SK-N-SH (cell line): Measurements from ENCODE around the gene CEP19. TPM values are rescaled to one million over a fixed set of nuclear protein-coding genes. Genes with fewer than 3 reads are reported as not detected.

Experiments used
- CTCF ChIA-PET: fragments of 300-600, 350-600 bp; formaldehyde crosslinking; extraction: SDS; loops from one replicate; lab custom pipeline; 2021; lab: Yijun Ruan, JAX
- POLR2A ChIA-PET: fragments of 350-600 bp; sonication (Branson Sonifier 250); formaldehyde crosslinking; extraction: SDS; loops from one replicate; lab custom pipeline; 2020; ENCODE audit warnings: antibody characterized with exemption, inconsistent platforms; lab: Yijun Ruan, JAX
- DNase-seq: peaks from one replicate; pipeline ENCODE4 v3.0.0; 2012
- H2AFZ ChIP-seq: fragments of 200-600 bp; sonication (generic); 2 replicates; pipeline ENCODE4 v1.8.1; 2016; ENCODE audit warnings: antibody characterized with exemption, mild to moderate bottlenecking, low read depth
- H3F3A ChIP-seq: fragments of 200-600 bp; sonication (generic); replicated peaks from 2 replicates; pipeline ENCODE3; 2016; ENCODE audit warnings: antibody characterized with exemption, mild to moderate bottlenecking; ENCODE audit not compliant: insufficient read depth
- H3K27ac ChIP-seq, 2 experiments: fragments of 200-500 bp in 1 of 2; fragments of 200-600 bp in 1 of 2; sonication (Bioruptor generic) in 1 of 2; sonication (generic), shearing (Covaris generic) in 1 of 2; 2 replicates each; pipeline versions ENCODE4 v1.5.1 to v1.6.1; 2014 to 2016; ENCODE audit warnings: low read depth in 2 of 2, inconsistent platforms in 1 of 2, low read length in 1 of 2, mild to moderate bottlenecking in 1 of 2, mixed read lengths in 1 of 2
- H3K27me3 ChIP-seq: fragments of 200-600 bp; sonication (generic), shearing (Covaris generic); 2 replicates; pipeline ENCODE4 v1.6.1; 2016; ENCODE audit warnings: mixed run types; ENCODE audit not compliant: insufficient read depth
- H3K36me3 ChIP-seq, 2 experiments: fragments of 200-500 bp in 1 of 2; fragments of 200-600 bp in 1 of 2; sonication (Bioruptor generic) in 1 of 2; sonication (generic) in 1 of 2; replicated peaks in 1 of 2; 2 replicates each; pipeline versions ENCODE3 to v1.5.1; 2014 to 2016; ENCODE audit warnings: low read length in 1 of 2, mild to moderate bottlenecking in 1 of 2; ENCODE audit not compliant: insufficient read depth in 2 of 2, control insufficient read depth in 1 of 2
- H3K4me1 ChIP-seq, 2 experiments: fragments of 200-500 bp in 1 of 2; fragments of 200-600 bp in 1 of 2; sonication (Bioruptor generic) in 1 of 2; sonication (generic), shearing (Covaris generic) in 1 of 2; 2 replicates each; pipeline versions ENCODE4 v1.5.1 to v1.6.1; 2014 to 2016; ENCODE audit warnings: low read depth in 1 of 2, low read length in 1 of 2, mixed run types in 1 of 2; ENCODE audit not compliant: insufficient read depth in 2 of 2, control insufficient read depth in 1 of 2
- H3K4me2 ChIP-seq: fragments of 200-600 bp; sonication (generic), shearing (Covaris generic); 2 replicates; pipeline ENCODE4 v1.6.1; 2017; ENCODE audit warnings: mixed run types
- H3K4me3 ChIP-seq, 2 experiments: fragments of 200-500 bp in 1 of 2; fragments of 200-600 bp in 1 of 2; sonication (Bioruptor generic) in 1 of 2; sonication (generic), shearing (Covaris generic) in 1 of 2; 2 replicates each; pipeline versions ENCODE4 v1.5.1 to v1.8.1; 2014 to 2016; ENCODE audit warnings: low read depth in 2 of 2, inconsistent platforms in 1 of 2, low read length in 1 of 2, mild to moderate bottlenecking in 1 of 2, mixed read lengths in 1 of 2, moderate library complexity in 1 of 2
- H3K79me2 ChIP-seq: fragments of 200-600 bp; sonication (generic); 2 replicates; pipeline ENCODE4 v1.8.1; 2017; ENCODE audit warnings: mild to moderate bottlenecking; ENCODE audit not compliant: insufficient read depth
- H3K9ac ChIP-seq: fragments of 200-600 bp; sonication (generic); 2 replicates; pipeline ENCODE4 v1.6.1; 2017; ENCODE audit warnings: mixed run types
- H3K9me2 ChIP-seq: fragments of 200-600 bp; sonication (generic); 2 replicates; pipeline ENCODE4 v1.6.1; 2017; ENCODE audit warnings: mixed run types
- H3K9me3 ChIP-seq: fragments of 200-600 bp; sonication (generic); 2 replicates; pipeline ENCODE4 v1.6.1; 2017; ENCODE audit warnings: mixed run types, mild to moderate bottlenecking, moderate library complexity
- H4K20me1 ChIP-seq: fragments of 200-600 bp; sonication (generic); 2 replicates; pipeline ENCODE4 v1.6.1; 2017; ENCODE audit warnings: mild to moderate bottlenecking, mixed run types; ENCODE audit not compliant: insufficient read depth
- CHD2 ChIP-seq: fragments of 150-350 bp; IDR thresholded peaks from 2 replicates; pipeline ENCODE4 v1.6.1; 2018; ENCODE audit warnings: low read length; ENCODE audit not compliant: partially characterized antibody
- ELF1 ChIP-seq: IDR thresholded peaks from 2 replicates; pipeline ENCODE4 v1.4.0; 2012
- EP300 ChIP-seq, 2 experiments: IDR thresholded peaks; 2 replicates each; pipeline versions ENCODE4 v1.4.0 to v1.6.1; 2012; ENCODE audit warnings: borderline replicate concordance in 1 of 2, low read depth in 1 of 2, low read length in 1 of 2
- EZH2phosphoT487 ChIP-seq: fragments of 200-600 bp; sonication (generic); IDR thresholded peaks from 2 replicates; pipeline ENCODE4 v1.6.1; 2017; ENCODE audit warnings: low read depth, mixed run types, mild to moderate bottlenecking, antibody characterized with exemption, moderate library complexity, borderline replicate concordance
- FOXJ3 ChIP-seq: sonication (generic); formaldehyde crosslinking; IDR thresholded peaks from 2 replicates; pipeline ENCODE4 v1.5.1; 2020; ENCODE audit warnings: mild to moderate bottlenecking, missing genetic modification reagents
- FOXM1 ChIP-seq: IDR thresholded peaks from 2 replicates; pipeline ENCODE4 v1.4.0; 2012; ENCODE audit warnings: low read depth, mild to moderate bottlenecking
- GABPA ChIP-seq: IDR thresholded peaks from 2 replicates; pipeline ENCODE4 v1.4.0; 2012; ENCODE audit warnings: low read depth, mild to moderate bottlenecking
- MAX ChIP-seq: IDR thresholded peaks from 2 replicates; pipeline ENCODE4 v1.4.0; 2012; ENCODE audit warnings: low read depth
- MXI1 ChIP-seq: IDR thresholded peaks from 2 replicates; pipeline ENCODE4 v1.6.1; 2012; ENCODE audit warnings: mild to moderate bottlenecking, low read depth, low read length, improper control_type of control experiment
- PBX3 ChIP-seq: IDR thresholded peaks from 2 replicates; pipeline ENCODE4; 2012
- RAD21 ChIP-seq: IDR thresholded peaks from 2 replicates; pipeline ENCODE4 v1.6.1; 2012; ENCODE audit warnings: mild to moderate bottlenecking, low read length
- RCOR1 ChIP-seq: fragments of 150-350 bp; IDR thresholded peaks from 2 replicates; pipeline ENCODE4 v1.6.1; 2017; ENCODE audit warnings: antibody characterized with exemption, low read length
- RXRA ChIP-seq: IDR thresholded peaks from 2 replicates; pipeline ENCODE4 v1.4.0; 2012; ENCODE audit warnings: low read depth, mild to moderate bottlenecking, borderline replicate concordance
- SMC3 ChIP-seq: IDR thresholded peaks from 2 replicates; pipeline ENCODE4 v1.6.1; 2012; ENCODE audit warnings: low read depth, low read length, improper control_type of control experiment
- TAF1 ChIP-seq: IDR thresholded peaks from 2 replicates; pipeline ENCODE4 v1.6.1; 2012; ENCODE audit warnings: low read depth, mild to moderate bottlenecking, low read length, moderate library complexity, borderline replicate concordance
- TCF12 ChIP-seq: IDR thresholded peaks from 2 replicates; pipeline ENCODE4 v1.4.0; 2012
- TEAD4 ChIP-seq: IDR thresholded peaks from 2 replicates; pipeline ENCODE4 v1.4.0; 2012; ENCODE audit warnings: mild to moderate bottlenecking, borderline replicate concordance; ENCODE audit not compliant: insufficient read depth
- ZBTB33 ChIP-seq: IDR thresholded peaks from 2 replicates; pipeline ENCODE4 v1.4.0; 2012; ENCODE audit warnings: low read depth, borderline replicate concordance
- WGBS: methylation state at CpG from one replicate; pipeline ENCODE4 v1.1.6; 2017; ENCODE audit warnings: low lambda C conversion rate; 5-methylcytosine and 5-hydroxymethylcytosine counted together
- polyA plus RNA-seq, 3 experiments: library from polyadenylated mRNA; depleted of rRNA; stranded (reverse); fragments of >200 nt; gene quantifications; 2 replicates each; pipeline ENCODE4 v1.2.3, GENCODE V29; 2012

The CEP19 gene
- polyA plus RNA-seq, 1 of the 3 experiments (the other 2 are of a cell fraction), result 2.6 TPM

GRCh38 chr3:196707566-196707965 is 4.5 kb downstream of the CEP19 start:
- H2AFZ ChIP-seq, result no peak overlapping the region
- WGBS, result 97% methylated on average over 8 of the region's 8 CpGs
- no peak for DNase-seq
- TF ChIP-seq RXRA (no peak), ELF1 (no peak), FOXJ3 (CRISPR knock-in tag) (no peak), EZH2phosphoT487 (no peak), CHD2 (no peak), RCOR1 (no peak), EP300 (IDR thresholded peaks at IDR 0.05; ENCODE audit: borderline replicate concordance in 1 of 2, low read depth in 1 of 2, low read length in 1 of 2) (no peak), ZBTB33 (no peak)
- no peaks in the 10 kb centered on the region for H3K36me3 ChIP-seq
- 0 out of 2 replicates have a peak, but pooled peaks cover 5% of the 10 kb centered on the region for H3K79me2 ChIP-seq
- no peak overlapping the region for H3K4me2 ChIP-seq
- peaks cover 11% of the 10 kb centered on the region for H3F3A ChIP-seq
- no peaks in the 10 kb centered on the region for H3K9me3 ChIP-seq
- ChIA-PET CTCF (interaction anchor here (1.1 to 2.3 kb wide), 3 partner anchors 23 to 235 kb away, joined by 3 to 11 read pairs (median 4); partner anchors contain the start of gene NCBP2), POLR2A (no interaction called here)
- H3K27me3 ChIP-seq, result no peaks in the 10 kb centered on the region
- no peaks in the 10 kb centered on the region for H4K20me1 ChIP-seq
- H3K4me3 ChIP-seq, result no peak overlapping the region
- peaks cover 0 to 3% of the 10 kb centered on the region in 2 experiments; a peak in 1 of 4 replicates for H3K4me1 ChIP-seq
- H3K27ac ChIP-seq, result no peak overlapping the region
- no peaks in the 10 kb centered on the region for H3K9me2 ChIP-seq
- no peak overlapping the region for H3K9ac ChIP-seq

- Histone ChIP-seq H3K27ac (no peak overlapping the region), H3K4me2 (no peak overlapping the region), H2AFZ (no peak overlapping the region), H3K36me3 (no peaks in the 10 kb centered on the region), H3K9me3 (no peaks in the 10 kb centered on the region), H3K9ac (no peak overlapping the region), H3K79me2 (0 out of 2 replicates have a peak, but pooled peaks cover 5% of the 10 kb centered on the region), H3K9me2 (no peaks in the 10 kb centered on the region), H3K4me3 (no peak overlapping the region), H3K27me3 (no peaks in the 10 kb centered on the region), H3F3A (peaks cover 10% of the 10 kb centered on the region), H3K4me1 (peaks cover 0 to 3% of the 10 kb centered on the region in 2 experiments; a peak in 1 of 4 replicates), H4K20me1 (no peaks in the 10 kb centered on the region)
- TF ChIP-seq CHD2 (no peak), ZBTB33 (no peak), SMC3 (no peak), PBX3 (no peak), MXI1 (no peak), RCOR1 (no peak), TCF12 (no peak), FOXM1 (no peak), RAD21 (no peak), GABPA (no peak), MAX (no peak), TAF1 (no peak), TEAD4 (no peak)
- DNase-seq, result no peak
- POLR2A ChIA-PET, result no interaction called here
- 96% methylated on average over 4 of the region's 4 CpGs for WGBS
- CTCF ChIA-PET, result interaction anchor here (0.6 to 2.3 kb wide), 3 partner anchors 22 to 546 kb away, joined by 3 to 11 read pairs (median 4); no protein-coding TSS in a partner anchor
Observed at GRCh38 chr3:196706731-196707130, 5.3 kb downstream of the CEP19 start.
